ENCODE data around the gene SPANXB1.
A peak's percentile ranks its signal among the peaks of the same experiment; 100 is the strongest.
"Not testable (repeated sequence)": the region's sequence is repeated elsewhere in the genome, so short reads cannot be mapped to it uniquely, and the experiment has no call there.

SPANXB1 gene

GRCh38 chrX:141002568-141002967, at the start of gene SPANXB1:
Gene SPANXB1 (plus strand): TSS chrX:141002594. CDS start chrX:141002694, 100 bp downstream.
- not testable (repeated sequence) for H3K4me1 ChIP-seq (ENCODE audit: low read length); H3K9me2 ChIP-seq (replicated peaks; ENCODE audit: insufficient read depth, low read length); H3K9me3 ChIP-seq (replicated peaks; ENCODE audit: insufficient read depth, low read length); DNase-seq; H3K27ac ChIP-seq (ENCODE audit: low read length); H2AFZ ChIP-seq (ENCODE audit: low read length); H3F3A ChIP-seq (ENCODE audit: insufficient read depth, low read length); H3K27me3 ChIP-seq (replicated peaks; ENCODE audit: insufficient read depth, low read length); H3K4me2 ChIP-seq (ENCODE audit: low read depth, low read length); H3K79me2 ChIP-seq (ENCODE audit: low read length); H4K20me1 ChIP-seq (ENCODE audit: insufficient read depth, low read length); H3K9ac ChIP-seq (ENCODE audit: low read length); H3K4me3 ChIP-seq (ENCODE audit: low read length); H3K36me3 ChIP-seq (replicated peaks; ENCODE audit: insufficient read depth, low read length)

GRCh38 chrX:140967036-140967435, 35.4 kb upstream of the SPANXB1 start:
- TF ChIP-seq EZH2phosphoT487 (IDR thresholded peaks at IDR 0.05; ENCODE audit: low read length) (no peak), CTCF (IDR thresholded peaks at IDR 0.05; ENCODE audit: low read length) (no peak), EZH2 (optimal IDR thresholded peaks at IDR 0.05; ENCODE audit: low read depth, low read length) (no peak)
- no peaks in the 10 kb centered on the region for H3K9me3 ChIP-seq (replicated peaks; ENCODE audit: insufficient read depth, low read length)

GRCh38 chrX:140971099-140971795, 31.1 kb upstream of the SPANXB1 start:
- no peaks in the 10 kb centered on the region for H4K20me1 ChIP-seq (ENCODE audit: insufficient read depth, low read length)
- peak; percentile 16 for DNase-seq
- H3K9ac ChIP-seq (ENCODE audit: low read length), result no peak overlapping the region
- H3F3A ChIP-seq (ENCODE audit: insufficient read depth, low read length), result no peaks in the 10 kb centered on the region
- no peaks in the 10 kb centered on the region for H3K9me3 ChIP-seq (replicated peaks; ENCODE audit: insufficient read depth, low read length)
- H2AFZ ChIP-seq (ENCODE audit: low read length), result no peak overlapping the region
- H3K4me2 ChIP-seq (ENCODE audit: low read depth, low read length), result no peak overlapping the region
- H3K27ac ChIP-seq (ENCODE audit: low read length), result no peak overlapping the region
- H3K4me1 ChIP-seq (ENCODE audit: low read length), result no peaks in the 10 kb centered on the region
- no peaks in the 10 kb centered on the region for H3K27me3 ChIP-seq (replicated peaks; ENCODE audit: insufficient read depth, low read length)
- no peak overlapping the region for H3K4me3 ChIP-seq (ENCODE audit: low read length)
- H3K79me2 ChIP-seq (ENCODE audit: low read length), result no peaks in the 10 kb centered on the region
- TF ChIP-seq EZH2phosphoT487 (IDR thresholded peaks at IDR 0.05; ENCODE audit: low read length) (no peak), CTCF (IDR thresholded peaks at IDR 0.05; ENCODE audit: low read length) (no peak), EZH2 (optimal IDR thresholded peaks at IDR 0.05; ENCODE audit: low read depth, low read length) (no peak)
- no peaks in the 10 kb centered on the region for H3K9me2 ChIP-seq (replicated peaks; ENCODE audit: insufficient read depth, low read length)
- no peaks in the 10 kb centered on the region for H3K36me3 ChIP-seq (replicated peaks; ENCODE audit: insufficient read depth, low read length)

More at GRCh38 chrX:140967036-140967435, 35.4 kb upstream of the SPANXB1 start:
- H3K36me3 ChIP-seq (replicated peaks; ENCODE audit: insufficient read depth, low read length), result no peaks in the 10 kb centered on the region
- H3K4me2 ChIP-seq (ENCODE audit: low read depth, low read length), result no peak overlapping the region
- H3K27ac ChIP-seq (ENCODE audit: low read length), result no peak overlapping the region
- no peaks in the 10 kb centered on the region for H3K79me2 ChIP-seq (ENCODE audit: low read length)
- DNase-seq, result no peak
- H3K9ac ChIP-seq (ENCODE audit: low read length), result no peak overlapping the region
- no peaks in the 10 kb centered on the region for H3K4me1 ChIP-seq (ENCODE audit: low read length)
- no peaks in the 10 kb centered on the region for H3K27me3 ChIP-seq (replicated peaks; ENCODE audit: insufficient read depth, low read length)
- no peaks in the 10 kb centered on the region for H4K20me1 ChIP-seq (ENCODE audit: insufficient read depth, low read length)
- no peaks in the 10 kb centered on the region for H3K9me2 ChIP-seq (replicated peaks; ENCODE audit: insufficient read depth, low read length)
- no peak overlapping the region for H2AFZ ChIP-seq (ENCODE audit: low read length)
- H3K4me3 ChIP-seq (ENCODE audit: low read length), result no peak overlapping the region
- no peaks in the 10 kb centered on the region for H3F3A ChIP-seq (ENCODE audit: insufficient read depth, low read length)

GRCh38 chrX:140975472-140975871, 26.9 kb upstream of the SPANXB1 start:
- Histone ChIP-seq H3K36me3 (replicated peaks; ENCODE audit: insufficient read depth, low read length) (no peaks in the 10 kb centered on the region), H3K79me2 (ENCODE audit: low read length) (no peaks in the 10 kb centered on the region), H3K27me3 (replicated peaks; ENCODE audit: insufficient read depth, low read length) (no peaks in the 10 kb centered on the region), H3K4me3 (ENCODE audit: low read length) (no peak overlapping the region), H3K4me2 (ENCODE audit: low read depth, low read length) (no peak overlapping the region), H3F3A (ENCODE audit: insufficient read depth, low read length) (no peaks in the 10 kb centered on the region), H3K4me1 (ENCODE audit: low read length) (no peaks in the 10 kb centered on the region), H3K9me2 (replicated peaks; ENCODE audit: insufficient read depth, low read length) (no peaks in the 10 kb centered on the region), H2AFZ (ENCODE audit: low read length) (no peak overlapping the region), H3K9ac (ENCODE audit: low read length) (no peak overlapping the region), H3K27ac (ENCODE audit: low read length) (no peak overlapping the region), H3K9me3 (replicated peaks; ENCODE audit: insufficient read depth, low read length) (no peaks in the 10 kb centered on the region), H4K20me1 (ENCODE audit: insufficient read depth, low read length) (no peaks in the 10 kb centered on the region)
- no peak for TF ChIP-seq EZH2phosphoT487 (IDR thresholded peaks at IDR 0.05; ENCODE audit: low read length)
- TF ChIP-seq EZH2 (optimal IDR thresholded peaks at IDR 0.05; ENCODE audit: low read depth, low read length), result no peak
- TF ChIP-seq CTCF (IDR thresholded peaks at IDR 0.05; ENCODE audit: low read length), result no peak
- no peak for DNase-seq
